ENCODE measurements around the gene FTCD.
"Not testable (repeated sequence)": the region's sequence is repeated elsewhere in the genome, so short reads cannot be mapped to it uniquely, and the experiment has no call there.

Gene FTCD

GRCh38 chr21:46170436-46171193 is 15.2 kb upstream of the FTCD start:
- DNase-seq, result not testable (repeated sequence)

GRCh38 chr21:46168659-46169386 is 13.4 kb upstream of the FTCD start:
- DNase-seq, result no peak

- no peak for DNase-seq
Measured at GRCh38 chr21:46168238-46168637, 12.9 kb upstream of the FTCD start.

GRCh38 chr21:46165098-46165497 is 9.7 kb upstream of the FTCD start:
- DNase-seq, result no peak

GRCh38 chr21:46163380-46163779 is 8.0 kb upstream of the FTCD start:
- no peak for DNase-seq

- DNase-seq, result no peak
Measured at GRCh38 chr21:46161633-46162592, 6.5 kb upstream of the FTCD start.

- no peak for DNase-seq
Measured at GRCh38 chr21:46160907-46161632, 5.7 kb upstream of the FTCD start.

- no peak for DNase-seq
Measured at GRCh38 chr21:46160657-46160906, 5.2 kb upstream of the FTCD start.

GRCh38 chr21:46159841-46160656 is 4.7 kb upstream of the FTCD start:
- DNase-seq, result no peak

- no peak for DNase-seq
Measured at GRCh38 chr21:46159390-46159789, 4.0 kb upstream of the FTCD start.

GRCh38 chr21:46158666-46159300 is 3.4 kb upstream of the FTCD start:
- DNase-seq, result no peak

GRCh38 chr21:46157987-46158451 is 2.6 kb upstream of the FTCD start:
- DNase-seq, result no peak

- no peak for DNase-seq
Measured at GRCh38 chr21:46157396-46157986, 2.1 kb upstream of the FTCD start.

GRCh38 chr21:46156678-46157077 is 1.3 kb upstream of the FTCD start:
- DNase-seq, result no peak

GRCh38 chr21:46156378-46156645 is 933 bp upstream of the FTCD start:
- no peak for DNase-seq

GRCh38 chr21:46154955-46155513 is 345 bp downstream of the FTCD start:
- DNase-seq, result no peak

- DNase-seq, result no peak
Measured at GRCh38 chr21:46154155-46154954, 1.0 kb downstream of the FTCD start.

GRCh38 chr21:46153247-46154154 is 1.9 kb downstream of the FTCD start:
- no peak for DNase-seq

GRCh38 chr21:46152927-46153246 is 2.5 kb downstream of the FTCD start:
- no peak for DNase-seq
